ENCODE data around the gene MEA1.
"Not testable (repeated sequence)": the region's sequence is repeated elsewhere in the genome, so short reads cannot be mapped to it uniquely, and the experiment has no call there.

The MEA1 gene

GRCh38 chr6:43006251-43006650 lies 7.5 kb downstream of the MEA1 start:
- no peak for DNase-seq

GRCh38 chr6:43005844-43006243 lies 7.9 kb downstream of the MEA1 start:
- DNase-seq = no peak

- no peak for DNase-seq
These were observed 11.9 kb downstream of the MEA1 start for GRCh38 chr6:43001843-43002242.

GRCh38 chr6:42998205-42998604 lies 15.5 kb downstream of the MEA1 start:
- not testable (repeated sequence) for DNase-seq

GRCh38 chr6:42996513-42996912 lies 17.2 kb downstream of the MEA1 start:
- DNase-seq = no peak

GRCh38 chr6:42993445-42993844 lies 20.3 kb downstream of the MEA1 start:
- DNase-seq = no peak

GRCh38 chr6:42989923-42990322 lies 23.8 kb downstream of the MEA1 start:
- no peak for DNase-seq

GRCh38 chr6:42988486-42989020 lies 25.2 kb downstream of the MEA1 start:
- DNase-seq = no peak

- no peak for DNase-seq
These were observed 26.0 kb downstream of the MEA1 start for GRCh38 chr6:42987533-42988451.

- DNase-seq = no peak
These were observed 28.7 kb downstream of the MEA1 start for GRCh38 chr6:42984924-42985475.

GRCh38 chr6:42984001-42984923 lies 29.5 kb downstream of the MEA1 start, which contains the start of gene PPP2R5D:
Gene PPP2R5D, plus strand, starts transcription at chr6:42984570. Its CDS starts 108 bp downstream, at chr6:42984678.
- DNase-seq = peak; percentile 97

- no peak for DNase-seq
These were observed 31.9 kb downstream of the MEA1 start for GRCh38 chr6:42981836-42982235.

- no peak for DNase-seq
These were observed 34.1 kb downstream of the MEA1 start for GRCh38 chr6:42979523-42980177.

- DNase-seq = peak; percentile 80
These were observed 34.8 kb downstream of the MEA1 start, which contains the start of gene PEX6 for GRCh38 chr6:42978839-42979522. Gene PEX6, minus strand, starts transcription at chr6:42979181. Its CDS starts 31 bp downstream, at chr6:42979150.

GRCh38 chr6:42978487-42978838 lies 35.3 kb downstream of the MEA1 start:
- no peak for DNase-seq

GRCh38 chr6:42974919-42975505 lies 38.7 kb downstream of the MEA1 start:
- no peak for DNase-seq

GRCh38 chr6:42973926-42974325 lies 39.8 kb downstream of the MEA1 start:
- no peak for DNase-seq

GRCh38 chr6:42971746-42972327 lies 41.9 kb downstream of the MEA1 start:
- DNase-seq = no peak

- no peak for DNase-seq
These were observed 42.7 kb downstream of the MEA1 start for GRCh38 chr6:42970871-42971612.

GRCh38 chr6:42969934-42970333 lies 43.8 kb downstream of the MEA1 start:
- no peak for DNase-seq

All from NCI-H774 (cell line).